Mammary epithelial cell (primary cell): ENCODE data around the gene IRAK2.

Experiments
- CTCF ChIP-seq, 2 donors: IDR thresholded peaks in 1 of 2; conservative IDR thresholded peaks in 1 of 2; 2 replicates each; pipeline ENCODE4 v1.5.1; 2011 to 2012; ENCODE audit warnings: inconsistent platforms in 2 of 2, low read length in 2 of 2, mild to moderate bottlenecking in 2 of 2, control low read depth in 1 of 2, low read depth in 1 of 2; ENCODE audit not compliant: insufficient read depth in 1 of 2; ENCODE audit errors: extremely low read depth in 1 of 2
- EZH2 ChIP-seq: IDR thresholded peaks from 2 replicates; pipeline ENCODE4 v1.6.1; 2012; ENCODE audit warnings: low read length, inconsistent platforms, borderline replicate concordance

GRCh38 chr3:10240799-10241198, 76.1 kb downstream of the IRAK2 start:
- TF ChIP-seq CTCF (conservative IDR thresholded peaks at IDR 0.05 in 1 of 2, IDR thresholded peaks at IDR 0.05 in 1 of 2; ENCODE audit: extremely low read depth in 1 of 2, insufficient read depth in 1 of 2, low read depth in 1 of 2, low read length in 2 of 2) (no peak), EZH2 (no peak)
